K562 (cell line): ENCODE results near the gene JUP. TPM values are rescaled to one million over a fixed set of nuclear protein-coding genes. Genes with fewer than 3 reads are reported as not detected.

ENCODE experiments used
- ATAC-seq: fragments of 200-7000 bp; cut with Tn5 transposase; 3 replicates; pipeline ENCODE4 v1.9.1; 2020; ENCODE audit warnings: moderate library complexity
- BruUV-seq: library from RNA; stranded (reverse); fragments of 400-500 nt; replicated peaks from 2 replicates; lab custom pipeline; 2021; lab: Mats Ljungman, UMichigan
- CTCF ChIA-PET: fragments of 300-600 bp; formaldehyde crosslinking; extraction: SDS; loops from one replicate; lab custom pipeline; 2021; ENCODE audit warnings: low intra/inter-chr PET ratio; lab: Yijun Ruan, JAX
- POLR2A ChIA-PET: fragments of 300-600, 350-650 bp; sonication (Branson Sonifier 250); formaldehyde crosslinking; extraction: SDS; loops from one replicate; lab custom pipeline; 2021; ENCODE audit warnings: antibody characterized with exemption, inconsistent platforms; lab: Yijun Ruan, JAX
- DNase-seq, 4 experiments: peaks; one replicate each; pipeline versions ENCODE4 v3.0.0 to v3.0.0-alpha.2; 2011 to 2018; ENCODE audit warnings: low spot score in 3 of 4, mixed read lengths in 3 of 4; ENCODE audit errors: extremely low read depth in 1 of 4
- FAIRE-seq: peaks from 2 replicates; lab custom pipeline; 2011; peaks lifted over from hg19 to GRCh38; lab: Jason Lieb, UNC
- H2AFZ ChIP-seq: 2 replicates; pipeline ENCODE4 v1.6.0; 2011; ENCODE audit warnings: low read depth, low read length, control low read depth, inconsistent platforms
- H3K27ac ChIP-seq: fragments of 200-600 bp; 3 replicates; pipeline ENCODE4 v1.8.0; 2011; ENCODE audit warnings: low read depth, mild to moderate bottlenecking, control low read depth, inconsistent platforms, low read length, moderate library complexity, mixed read lengths; ENCODE audit errors: extremely low read depth
- H3K27me3 ChIP-seq, 2 experiments: fragments of 300-600 bp in 1 of 2; 2 replicates in 1 of 2; 3 replicates in 1 of 2; pipeline versions ENCODE4 v1.6.0 to v1.8.0; 2011; ENCODE audit warnings: inconsistent platforms in 2 of 2, low read length in 2 of 2, mild to moderate bottlenecking in 1 of 2, mixed read lengths in 1 of 2, moderate library complexity in 1 of 2; ENCODE audit not compliant: control insufficient read depth in 2 of 2, insufficient read depth in 2 of 2
- H3K36me3 ChIP-seq: fragments of 300-600 bp; 3 replicates; pipeline ENCODE4 v1.8.0; 2011; ENCODE audit warnings: mild to moderate bottlenecking, low read length, inconsistent platforms; ENCODE audit not compliant: control insufficient read depth, insufficient read depth
- H3K4me1 ChIP-seq, 2 experiments: fragments of 200-600 bp in 1 of 2; replicated peaks in 1 of 2; 2 replicates in 1 of 2; 3 replicates in 1 of 2; pipeline versions ENCODE4 v1.5.1 to v1.8.0; 2011; ENCODE audit warnings: inconsistent platforms in 2 of 2, low read length in 2 of 2, mild to moderate bottlenecking in 1 of 2, mixed read lengths in 1 of 2, moderate library complexity in 1 of 2; ENCODE audit not compliant: control insufficient read depth in 2 of 2, insufficient read depth in 2 of 2
- H3K4me2 ChIP-seq: 2 replicates; pipeline ENCODE4 v1.6.1; 2011; ENCODE audit warnings: low read length, control low read depth, inconsistent platforms, mixed read lengths; ENCODE audit not compliant: insufficient read depth
- H3K4me3 ChIP-seq: fragments of 200-600 bp; sonication (generic), shearing (Covaris generic); 2 replicates; pipeline ENCODE4 v1.5.1; 2016; ENCODE audit warnings: control low read depth, inconsistent platforms
- H3K79me2 ChIP-seq: fragments of 200-600 bp; 3 replicates; pipeline ENCODE4 v1.8.0; 2011; ENCODE audit warnings: low read length, inconsistent platforms; ENCODE audit not compliant: control insufficient read depth, insufficient read depth
- H3K9ac ChIP-seq, 2 experiments: 2 replicates each; pipeline versions ENCODE4 v1.6.0 to v1.6.1; 2011; ENCODE audit warnings: low read depth in 2 of 2, low read length in 2 of 2, control low read depth in 1 of 2, inconsistent platforms in 1 of 2, mild to moderate bottlenecking in 1 of 2, mixed read lengths in 1 of 2; ENCODE audit not compliant: insufficient read depth in 1 of 2
- H3K9me1 ChIP-seq: one replicate; pipeline ENCODE4 v1.6.0; 2011; ENCODE audit warnings: inconsistent platforms, mild to moderate bottlenecking, low read length, moderate library complexity; ENCODE audit not compliant: control insufficient read depth, insufficient read depth
- H3K9me3 ChIP-seq: replicated peaks from 2 replicates; pipeline ENCODE4 v1.5.1; 2011; ENCODE audit warnings: low read depth, low read length, inconsistent platforms; ENCODE audit not compliant: control insufficient read depth, insufficient read depth
- H4K20me1 ChIP-seq: replicated peaks from 2 replicates; pipeline ENCODE4 v1.6.1; 2011; ENCODE audit warnings: low read length, inconsistent platforms, mixed read lengths; ENCODE audit not compliant: control insufficient read depth, insufficient read depth
- GATAD2A ChIP-seq: fragments of 450-650 bp; IDR thresholded peaks from 2 replicates; pipeline ENCODE4 v1.6.1; 2017
- HMG20A ChIP-seq: fragments of 450-650 bp; formaldehyde crosslinking; conservative IDR thresholded peaks from 2 replicates; pipeline ENCODE4 v1.4.0; 2020; ENCODE audit warnings: mild to moderate bottlenecking, mixed read lengths
- OTX1 ChIP-seq: fragments of 450-650 bp; formaldehyde crosslinking; IDR thresholded peaks from 2 replicates; pipeline ENCODE4 v1.4.0; 2022; ENCODE audit warnings: mild to moderate bottlenecking
- PHB ChIP-seq: fragments of 250-450 bp; sonication (Bioruptor Pico); IDR thresholded peaks from 2 replicates; pipeline ENCODE4 v1.5.0; 2021
- POLR2A ChIP-seq: fragments of 450-650 bp; conservative IDR thresholded peaks from 2 replicates; pipeline ENCODE4 v1.6.1; 2016
- SETDB1 ChIP-seq: IDR thresholded peaks from one replicate; pipeline ENCODE4 v1.6.1; 2012; ENCODE audit warnings: low read length, control low read depth, inconsistent platforms
- STAT5B ChIP-seq: fragments of 250-450 bp; sonication (Bioruptor Pico); IDR thresholded peaks from 2 replicates; pipeline ENCODE4 v1.8.0; 2021; ENCODE audit warnings: mild to moderate bottlenecking, inconsistent platforms
- XRCC3 ChIP-seq: fragments of 450-650 bp; IDR thresholded peaks from 2 replicates; pipeline ENCODE4 v1.6.1; 2017; ENCODE audit warnings: mild to moderate bottlenecking, moderate library complexity
- ZBTB7A ChIP-seq: IDR thresholded peaks from 2 replicates; pipeline ENCODE4 v1.6.1; 2011; ENCODE audit warnings: low read depth, mild to moderate bottlenecking, low read length, moderate library complexity, borderline replicate concordance; ENCODE audit not compliant: control insufficient read depth
- ZNF274 ChIP-seq: IDR thresholded peaks from 2 replicates; pipeline ENCODE4 v1.6.1; 2011; ENCODE audit warnings: low read depth, mild to moderate bottlenecking, low read length, moderate library complexity, borderline replicate concordance
- ZNF277 ChIP-seq: fragments of 250-450 bp; sonication (Bioruptor Pico); IDR thresholded peaks from 2 replicates; pipeline ENCODE4 v1.8.0; 2022; ENCODE audit warnings: inconsistent platforms, mild to moderate bottlenecking, moderate library complexity, borderline replicate concordance
- ZNF316 ChIP-seq: fragments of 450-650 bp; IDR thresholded peaks from 2 replicates; pipeline ENCODE4 v1.6.1; 2016
- WGBS: fragments of 100-300 bp; shearing (Covaris generic); methylation state at CpG from one replicate; pipeline ENCODE4 v1.1.6; 2016; ENCODE audit warnings: low coverage, mixed read lengths; ENCODE audit not compliant: insufficient coverage; ENCODE audit errors: missing lambda C conversion rate; 5-methylcytosine and 5-hydroxymethylcytosine counted together
- in situ Hi-C: fragments of 300-500 bp; cut with MboI; formaldehyde crosslinking; loops from 4 replicates; pipeline ENCODE4 v1.15.0; 2018; ENCODE audit warnings: inconsistent platforms, mixed read lengths
- intact Hi-C: fragments of 100-400 bp; cut with micrococcal nuclease; formaldehyde crosslinking; loops from 2 replicates; pipeline ENCODE4 v1.14.2; 2022
- polyA plus RNA-seq, 8 experiments: library from polyadenylated mRNA; depleted of rRNA in 4 of 8; stranded (reverse) in 5 of 8; unstranded in 3 of 8; fragments of >200 nt; fragmentation: Nextera tagmentation in 2 of 8; fragmentation: Illumina TruSeq in 1 of 8; extraction: Ambion mirVana in 2 of 8; extraction: Trizol in 1 of 8; gene quantifications; 2 replicates each; pipeline versions ENCODE4 v1.2.1 to v1.2.3, GENCODE V29; 2011 to 2014; ENCODE audit warnings: inconsistent platforms in 1 of 8, missing spikeins in 1 of 8
- total RNA-seq, 7 experiments: library from RNA; depleted of rRNA in 6 of 7; stranded (reverse); fragments of >200 nt in 6 of 7; fragmentation: Illumina TruSeq in 2 of 7; extraction: Trizol in 2 of 7; gene quantifications; 2 replicates each; pipeline versions ENCODE4 v1.2.1 to v1.2.3, GENCODE V29; 2011 to 2021; ENCODE audit warnings: low replicate concordance in 1 of 7

Gene JUP
- total and polyA plus RNA-seq, 9 of the 15 experiments (the other 6 are each of a cell fraction or from before 2014, with no cell fraction given) = 6.4 to 177 (median 31.2) TPM

DNA sequence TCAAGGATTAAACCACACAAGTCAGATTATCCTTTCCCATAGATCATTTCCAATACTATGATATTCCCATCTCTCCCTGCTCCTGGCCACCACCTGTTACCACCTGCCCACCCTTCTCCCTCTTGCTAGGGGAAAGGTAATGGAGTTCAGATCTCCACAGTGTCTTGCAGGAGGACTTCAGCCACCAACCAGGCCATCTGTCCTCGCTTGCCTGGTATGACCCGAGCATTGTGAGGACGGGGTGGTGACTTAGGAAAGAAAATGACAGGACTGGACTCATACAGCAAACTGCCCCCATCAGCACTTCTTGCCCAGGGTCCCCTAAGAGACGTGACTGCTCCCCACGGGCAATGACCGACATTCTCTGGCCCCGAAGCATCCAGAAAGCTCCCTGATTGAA is 37.1 kb upstream of the JUP start (continued):
- TF ChIP-seq ZNF277 (CRISPR knock-in tag) = no peak
- no peak for TF ChIP-seq ZNF274
- no peak for TF ChIP-seq PHB (CRISPR knock-in tag)
- TF ChIP-seq ZNF316 = 0 out of 2 replicates have a peak, but pooled peaks have one; percentile 4

DNA sequence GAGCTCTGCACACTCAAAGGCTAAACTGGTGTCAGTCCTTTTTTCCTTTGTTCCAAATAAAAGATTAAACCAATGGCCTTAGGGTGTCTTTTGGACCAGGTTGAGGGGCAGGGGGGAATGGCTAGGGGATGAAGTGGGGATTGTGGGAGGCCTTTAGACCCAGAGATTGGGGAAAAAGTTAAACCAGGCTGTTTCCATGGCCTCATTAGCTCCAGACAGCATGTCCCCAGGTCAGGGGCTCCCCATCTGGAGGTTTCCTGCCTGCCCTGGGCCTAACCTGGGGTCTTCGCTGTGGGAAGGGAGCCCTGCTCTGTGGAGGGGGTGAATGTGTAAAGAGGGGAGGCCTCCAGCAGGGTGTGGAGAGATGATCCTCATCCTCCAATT is 36.6 kb upstream of the JUP start:
- no peaks in the 10 kb centered on the region for H3K9me1 ChIP-seq
- CTCF ChIA-PET = no interaction called here
- in situ Hi-C loops = no loop called here

More for the DNA sequence above, 36.6 kb upstream of the JUP start:
- FAIRE-seq = no peak
- no peaks in the 10 kb centered on the region for H3K79me2 ChIP-seq
- peak overlapping the region in 1 of 2 experiments; percentile 79; a peak in 2 of 4 replicates for H3K9ac ChIP-seq
- H3K36me3 ChIP-seq = peaks cover 29% of the 10 kb centered on the region
- no peaks in the 10 kb centered on the region for H3K27me3 ChIP-seq
- no peaks in the 10 kb centered on the region for H4K20me1 ChIP-seq
- no peak overlapping the region for H3K27ac ChIP-seq
- H3K4me2 ChIP-seq = no peak overlapping the region
- POLR2A ChIA-PET = interaction anchor here (1.0 to 1.5 kb wide), 6 partner anchors 9 to 89 kb away, joined by 3 to 6 read pairs (median 4); partner anchors contain the start of genes HAP1 and NT5C3B
- WGBS = no CpG with 5 or more reads among the region's 1 CpG
- no peak for TF ChIP-seq ZBTB7A
- no peak for TF ChIP-seq SETDB1
- no peak for TF ChIP-seq HMG20A (CRISPR knock-in tag)
- 0 out of 2 replicates have a peak, but pooled peaks have one; percentile 11 for TF ChIP-seq POLR2A
- no peak for TF ChIP-seq GATAD2A
- no peak for TF ChIP-seq STAT5B
- no peak for TF ChIP-seq XRCC3
- no peak for TF ChIP-seq OTX1 (CRISPR knock-in tag)
- TF ChIP-seq, all 486 proteins: peak for 1
- Histone ChIP-seq H2AFZ (no peak overlapping the region), H3K4me1 (peaks cover 2 to 35% of the 10 kb centered on the region in 2 experiments; a peak in 4 of 5 replicates), H3K4me3 (no peak overlapping the region), H3K9me3 (no peaks in the 10 kb centered on the region)
- DNase-seq (no peak), ATAC-seq (no peak)
- no TSS peak for BruUV-seq
- intact Hi-C loops = no loop called here
